ENCODE data around the gene IL25.
"Not testable (repeated sequence)": the region's sequence is repeated elsewhere in the genome, so short reads cannot be mapped to it uniquely, and the experiment has no call there.

IL25 gene

DNA sequence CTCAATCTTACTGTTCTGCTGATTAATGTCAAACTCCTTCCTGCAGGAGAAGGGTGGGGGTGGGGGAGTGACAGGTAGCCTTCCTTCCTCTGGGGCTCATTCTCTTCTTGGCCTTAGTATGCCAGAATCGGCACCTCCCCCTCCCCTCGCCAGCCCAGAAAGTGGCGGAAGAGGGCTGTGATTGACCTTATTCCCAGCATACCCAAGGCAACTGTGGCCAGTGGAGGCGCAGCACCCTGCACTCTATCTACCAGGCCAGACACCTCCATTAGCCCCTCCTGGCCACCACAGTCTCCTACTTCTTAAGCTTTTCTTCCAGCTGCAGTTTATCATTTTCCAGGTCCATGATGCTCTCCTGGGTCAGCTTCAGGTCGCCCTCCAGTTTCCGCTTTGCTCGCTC is 20.0 kb downstream of the IL25 start:
- DNase-seq: no peak

- DNase-seq: no peak
These were observed 23.5 kb downstream of the IL25 start for GRCh38 chr14:23396126-23396525.

DNA sequence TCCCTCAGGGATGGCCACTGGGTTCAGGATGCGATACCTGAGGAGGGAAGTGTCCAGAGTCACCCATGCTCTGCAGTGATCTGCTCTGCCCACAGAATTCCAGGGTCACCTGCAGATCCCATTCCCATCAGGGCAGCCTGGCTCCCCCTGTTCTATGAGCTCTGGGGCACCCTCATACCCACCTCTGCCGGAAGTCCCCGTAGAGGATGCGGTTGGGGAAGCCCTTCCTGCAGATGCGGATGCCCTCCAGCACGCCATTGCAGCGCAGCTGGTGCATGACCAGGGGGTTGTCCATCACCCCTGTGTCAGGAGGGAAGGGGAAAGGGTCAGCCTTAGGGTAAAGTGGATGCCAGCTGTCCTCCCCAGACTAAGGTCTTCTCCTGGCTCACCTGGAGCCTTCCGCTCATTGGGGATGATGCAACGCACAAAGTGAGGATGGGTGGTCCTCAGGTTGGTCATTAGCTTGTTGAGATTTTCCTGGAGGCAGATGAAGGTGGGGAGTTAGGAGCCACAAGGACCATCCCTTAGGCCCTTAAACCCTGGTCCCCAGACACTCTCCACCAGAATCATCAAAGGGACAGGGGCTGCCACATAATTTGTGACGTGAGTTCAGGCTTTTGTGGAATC is 24.3 kb downstream of the IL25 start:
- no peak for DNase-seq

- no peak for DNase-seq
These were observed 25.7 kb downstream of the IL25 start for GRCh38 chr14:23398348-23398747.

DNA sequence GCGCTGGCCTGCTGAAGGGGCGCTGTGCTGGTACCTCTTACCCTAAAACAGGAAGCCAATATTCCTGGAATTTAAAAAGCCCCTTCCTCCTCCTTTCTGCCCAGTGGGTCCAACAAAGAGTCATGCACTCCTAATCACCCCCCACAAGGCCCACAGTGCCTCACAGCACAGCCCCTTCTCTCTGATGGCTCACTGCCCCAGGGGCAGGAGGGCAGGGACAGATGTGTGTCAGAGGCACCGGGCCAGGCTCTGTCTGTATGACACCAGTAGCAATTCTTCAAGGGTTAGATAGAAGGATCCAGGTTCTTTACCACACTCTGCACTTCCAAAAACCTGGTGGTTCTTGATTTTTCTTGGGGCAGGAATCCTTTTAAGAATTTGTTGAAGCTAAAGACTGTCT is 26.5 kb downstream of the IL25 start:
- DNase-seq: no peak

DNA sequence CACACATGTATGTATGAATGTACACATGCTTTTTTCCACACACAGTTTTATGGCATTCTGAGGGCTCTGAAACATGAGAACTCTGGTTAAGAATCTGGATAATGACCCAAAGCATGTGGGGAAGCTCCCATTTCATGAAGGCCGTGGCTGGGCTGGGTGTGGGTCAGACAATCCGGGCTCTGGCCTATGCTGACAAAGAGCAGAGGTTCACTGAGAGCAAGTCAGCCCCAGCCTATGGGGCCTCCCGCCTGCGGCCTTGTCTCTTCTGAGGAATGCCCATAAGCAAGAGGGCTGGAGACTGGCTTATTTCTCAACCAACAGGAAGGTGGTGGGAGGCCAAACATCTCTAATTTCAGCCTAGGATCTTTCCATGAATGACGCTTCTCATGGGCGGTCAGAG is 27.0 kb downstream of the IL25 start:
- DNase-seq: no peak

- DNase-seq: not testable (repeated sequence)
These were observed 28.0 kb downstream of the IL25 start for GRCh38 chr14:23400496-23401149.

- DNase-seq: no peak
These were observed 28.7 kb downstream of the IL25 start for GRCh38 chr14:23401291-23401690.

- DNase-seq: no peak
These were observed 29.9 kb downstream of the IL25 start for GRCh38 chr14:23402296-23403138.

GRCh38 chr14:23403139-23403438 is 30.5 kb downstream of the IL25 start:
- no peak for DNase-seq

GRCh38 chr14:23403908-23404307 is 31.3 kb downstream of the IL25 start:
- no peak for DNase-seq

DNA sequence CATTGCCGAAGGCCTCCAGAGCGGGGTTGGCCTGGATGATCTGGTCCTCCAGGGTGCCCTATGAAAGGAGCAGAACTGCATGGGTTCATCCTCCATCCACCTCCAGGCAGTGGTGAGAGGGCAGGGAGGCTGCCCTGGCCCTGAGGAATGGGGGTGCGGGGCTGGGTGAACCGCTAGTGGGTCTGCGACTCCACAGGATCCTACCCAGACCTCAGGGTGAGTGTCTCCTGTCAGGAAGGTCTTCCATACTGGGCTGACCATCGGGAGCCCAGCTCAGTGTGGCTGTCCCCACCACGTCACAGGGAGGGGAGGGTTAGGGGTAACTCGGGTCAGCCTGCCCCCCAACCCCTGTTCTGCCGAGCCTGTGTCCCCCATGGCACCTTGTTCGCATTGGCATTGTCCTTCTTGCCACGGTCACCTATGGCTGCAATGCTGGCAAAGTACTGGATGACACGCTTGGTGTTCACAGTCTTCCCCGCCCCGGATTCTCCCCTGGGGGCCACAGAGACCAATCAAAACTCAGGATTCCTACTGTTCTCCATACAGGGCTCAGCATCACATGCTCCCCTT is 31.8 kb downstream of the IL25 start:
- no peak for DNase-seq

DNA sequence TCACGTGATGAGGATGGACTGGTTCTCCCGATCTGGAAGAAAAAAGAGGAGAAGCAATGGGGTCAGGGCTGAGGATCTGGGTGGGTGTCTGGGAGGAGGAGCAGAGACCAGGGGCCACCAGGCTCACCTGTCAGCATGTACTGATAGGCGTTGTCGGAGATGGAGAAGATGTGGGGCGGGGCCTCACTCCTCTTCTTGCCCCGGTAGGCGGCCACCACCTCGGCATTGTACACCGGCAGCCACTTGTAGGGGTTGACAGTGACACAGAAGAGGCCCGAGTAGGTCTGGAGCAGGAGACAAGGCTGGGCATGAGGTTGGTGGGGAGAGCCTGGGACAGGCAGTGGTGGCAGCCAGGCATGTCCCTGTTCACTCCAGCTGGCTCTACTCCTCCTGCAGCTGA is 32.5 kb downstream of the IL25 start:
- DNase-seq: no peak

GRCh38 chr14:23405516-23406025 is 33.0 kb downstream of the IL25 start:
- DNase-seq: no peak

GRCh38 chr14:23406244-23406643 is 33.6 kb downstream of the IL25 start:
- no peak for DNase-seq

DNA sequence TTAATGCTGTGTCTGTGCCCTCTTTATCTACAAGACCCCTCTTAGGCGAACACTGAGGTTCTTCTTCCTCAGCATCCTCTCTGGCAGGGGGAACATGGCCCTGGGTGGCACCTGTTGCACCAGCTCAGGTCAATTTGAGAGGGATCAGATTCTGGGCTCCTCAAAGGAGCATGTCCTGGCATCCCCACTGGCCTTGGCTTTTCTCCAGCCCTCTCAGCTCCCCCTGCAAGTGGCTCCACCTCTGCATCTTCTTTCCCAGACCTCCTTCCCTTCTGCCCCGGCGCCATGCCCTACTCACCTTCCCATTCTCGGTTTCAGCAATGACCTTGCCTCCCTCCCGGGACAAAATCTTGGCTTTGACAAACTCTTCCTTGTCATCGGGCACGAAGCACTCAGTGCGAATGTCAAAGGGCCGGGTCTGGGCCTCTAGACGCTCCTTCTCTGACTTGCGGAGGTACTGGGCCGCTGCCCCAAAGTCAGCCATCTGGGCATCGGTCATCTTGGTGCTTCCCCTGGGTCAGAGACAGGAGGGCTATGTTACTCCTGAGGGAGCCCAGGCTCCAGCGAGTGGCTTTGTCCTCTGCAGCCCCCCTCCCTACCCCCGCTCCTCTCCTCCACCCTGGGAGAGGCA is 34.2 kb downstream of the IL25 start:
- DNase-seq: no peak

- DNase-seq: no peak
These were observed 35.1 kb downstream of the IL25 start, which contains the start of gene MYH6 for GRCh38 chr14:23407516-23408306. MYH6 (minus strand) TSS chr14:23408273; CDS start chr14:23407223, 1,050 bp downstream.

DNA sequence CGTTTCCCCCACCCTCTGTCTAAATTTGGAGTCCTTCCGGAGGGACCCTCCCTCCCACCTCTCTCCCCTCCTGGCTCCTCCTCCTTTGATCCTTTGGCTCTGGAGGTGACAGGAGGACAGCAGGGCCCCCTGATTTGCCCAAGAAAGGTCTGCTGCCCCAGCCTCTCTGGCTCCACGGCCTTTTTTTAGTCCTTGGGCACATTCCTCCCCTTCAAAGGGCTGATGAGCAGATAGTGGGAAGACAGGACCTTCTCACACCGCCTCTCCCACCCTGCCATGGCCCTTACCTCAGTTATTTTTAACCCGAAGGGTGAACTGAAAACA is 35.7 kb downstream of the IL25 start:
- no peak for DNase-seq

DNA sequence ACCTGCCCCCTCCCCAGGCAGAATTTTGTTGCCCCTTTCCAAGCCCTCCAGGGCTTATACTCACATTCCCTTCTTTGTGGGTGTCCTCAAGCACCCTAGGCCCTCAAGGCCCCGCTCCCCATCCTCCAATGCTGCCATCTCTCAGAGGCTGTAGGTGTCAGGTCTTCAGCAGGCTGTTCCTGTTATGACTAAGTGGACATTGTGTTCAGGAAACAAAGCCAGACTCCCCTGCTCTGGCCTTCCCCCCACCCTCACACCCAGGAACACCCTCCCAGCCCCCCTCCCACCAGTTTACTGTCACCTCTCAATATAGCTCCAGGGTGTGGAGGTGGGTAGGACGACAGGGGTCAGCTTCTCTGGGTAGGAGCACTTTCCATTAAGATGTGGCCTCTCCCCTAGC is 36.9 kb downstream of the IL25 start:
- DNase-seq: no peak

- no peak for DNase-seq
These were observed 37.5 kb downstream of the IL25 start for GRCh38 chr14:23409966-23410635.

- DNase-seq: no peak
These were observed 39.2 kb downstream of the IL25 start for GRCh38 chr14:23411563-23412525.

Data from COR-L47 (cell line).